IMR-90 (cell line): ENCODE data around the gene CHDH. TPM values are rescaled to one million over a fixed set of nuclear protein-coding genes. Genes with fewer than 3 reads are reported as not detected.
A peak's percentile ranks its signal among the peaks of the same experiment; 100 is the strongest.

ENCODE experiments used
- ATAC-seq: fragments of 200-7000 bp; cut with Tn5 transposase; 2 replicates; pipeline ENCODE4 v1.9.1; 2020; ENCODE audit warnings: low read depth, mild to moderate bottlenecking, moderate library complexity
- BruUV-seq: library from RNA; stranded (reverse); fragments of 400-500 nt; replicated peaks from 2 replicates; lab custom pipeline; 2021; lab: Mats Ljungman, UMichigan
- CTCF ChIA-PET: fragments of 300-600 bp; formaldehyde crosslinking; extraction: SDS; loops from one replicate; lab custom pipeline; 2021; ENCODE audit warnings: antibody characterized with exemption; lab: Yijun Ruan, JAX
- POLR2A ChIA-PET: fragments of 300-600 bp; sonication (Branson Sonifier 250); formaldehyde crosslinking; loops from one replicate; lab custom pipeline; 2022; ENCODE audit warnings: antibody characterized with exemption; ENCODE audit not compliant: unreplicated experiment; lab: Charles Lee
- DNase-seq: peaks from one replicate; pipeline ENCODE4 v3.0.0; 2013
- H2AFZ ChIP-seq: replicated peaks from 2 replicates; pipeline ENCODE3; 2013; ENCODE audit warnings: low read length, mild to moderate bottlenecking; ENCODE audit not compliant: poor library complexity
- H2AK5ac ChIP-seq: 2 replicates; pipeline ENCODE4 v1.6.1; 2013; ENCODE audit warnings: low read depth, low read length, inconsistent platforms
- H2AK9ac ChIP-seq: replicated peaks from 2 replicates; pipeline ENCODE3; 2013; ENCODE audit warnings: mild to moderate bottlenecking, low read depth, low read length, moderate library complexity; ENCODE audit not compliant: poor library complexity
- H2BK120ac ChIP-seq: 2 replicates; pipeline ENCODE4 v1.6.1; 2013; ENCODE audit warnings: low read depth, low read length, inconsistent platforms
- H2BK15ac ChIP-seq: 3 replicates; pipeline ENCODE4 v1.6.1; 2013; ENCODE audit warnings: low read depth, low read length, inconsistent platforms
- H2BK20ac ChIP-seq: 2 replicates; pipeline ENCODE4 v1.6.1; 2013; ENCODE audit warnings: low read depth, mild to moderate bottlenecking, inconsistent platforms, low read length, moderate library complexity
- H2BK5ac ChIP-seq: 2 replicates; pipeline ENCODE4 v1.6.1; 2013; ENCODE audit warnings: mild to moderate bottlenecking, low read depth, low read length, inconsistent platforms; ENCODE audit not compliant: poor library complexity, severe bottlenecking
- H3K14ac ChIP-seq: replicated peaks from 2 replicates; pipeline ENCODE4 v1.6.1; 2013; ENCODE audit warnings: low read depth, low read length, inconsistent platforms
- H3K18ac ChIP-seq: 2 replicates; pipeline ENCODE4 v1.6.1; 2013; ENCODE audit warnings: low read depth, low read length, control low read depth
- H3K23ac ChIP-seq: 2 replicates; pipeline ENCODE4 v1.6.1; 2013; ENCODE audit warnings: low read depth, low read length, inconsistent platforms
- H3K27ac ChIP-seq: 2 replicates; pipeline ENCODE4 v1.5.1; 2013; ENCODE audit warnings: mild to moderate bottlenecking, control low read depth, low read length; ENCODE audit not compliant: insufficient read depth
- H3K27me3 ChIP-seq: 2 replicates; pipeline ENCODE4 v1.6.1; 2013; ENCODE audit warnings: low read length; ENCODE audit not compliant: control insufficient read depth, insufficient read depth
- H3K36me3 ChIP-seq: 2 replicates; pipeline ENCODE4 v1.6.1; 2013; ENCODE audit warnings: low read length, mixed read lengths; ENCODE audit not compliant: control insufficient read depth, insufficient read depth
- H3K4ac ChIP-seq: 2 replicates; pipeline ENCODE4 v1.6.1; 2013; ENCODE audit warnings: low read depth, low read length, inconsistent platforms
- H3K4me1 ChIP-seq: 2 replicates; pipeline ENCODE4 v1.6.1; 2013; ENCODE audit warnings: low read length, mixed read lengths; ENCODE audit not compliant: control insufficient read depth, insufficient read depth
- H3K4me2 ChIP-seq: 2 replicates; pipeline ENCODE4 v1.6.1; 2013; ENCODE audit warnings: low read depth, mild to moderate bottlenecking, control low read depth, low read length, moderate library complexity
- H3K4me3 ChIP-seq: 2 replicates; pipeline ENCODE4 v1.5.1; 2013; ENCODE audit warnings: low read depth, mild to moderate bottlenecking, control low read depth, low read length, moderate library complexity; ENCODE audit not compliant: insufficient read depth
- H3K56ac ChIP-seq: 2 replicates; pipeline ENCODE4 v1.6.1; 2013; ENCODE audit warnings: low read length, inconsistent platforms; ENCODE audit not compliant: insufficient read depth; ENCODE audit errors: extremely low read depth
- H3K79me1 ChIP-seq, 2 experiments: 2 replicates each; pipeline ENCODE4 v1.6.1; 2013; ENCODE audit warnings: low read length in 2 of 2, inconsistent platforms in 1 of 2, low read depth in 1 of 2
- H3K9ac ChIP-seq: 2 replicates; pipeline ENCODE4 v1.6.1; 2013; ENCODE audit warnings: low read depth, low read length, control low read depth
- H3K9me1 ChIP-seq: 2 replicates; pipeline ENCODE4 v1.6.1; 2013; ENCODE audit warnings: low read length, inconsistent platforms; ENCODE audit not compliant: insufficient read depth
- H3K9me3 ChIP-seq: 2 replicates; pipeline ENCODE4 v1.6.1; 2013; ENCODE audit warnings: low read length; ENCODE audit not compliant: control insufficient read depth, insufficient read depth
- H4K20me1 ChIP-seq: 2 replicates; pipeline ENCODE4 v1.6.1; 2013; ENCODE audit warnings: low read length, inconsistent platforms; ENCODE audit not compliant: insufficient read depth
- H4K5ac ChIP-seq: 2 replicates; pipeline ENCODE4 v1.6.1; 2013; ENCODE audit warnings: mild to moderate bottlenecking, low read depth, low read length, control low read depth
- H4K8ac ChIP-seq, 2 experiments: 2 replicates each; pipeline ENCODE4 v1.6.1; 2013; ENCODE audit warnings: low read depth in 2 of 2, low read length in 2 of 2, control low read depth in 1 of 2, inconsistent platforms in 1 of 2
- H4K91ac ChIP-seq: 2 replicates; pipeline ENCODE4 v1.6.1; 2013; ENCODE audit warnings: low read depth, low read length, inconsistent platforms; ENCODE audit not compliant: insufficient read depth
- CHD1 ChIP-seq: IDR thresholded peaks from 2 replicates; pipeline ENCODE4 v1.6.1; 2012; ENCODE audit warnings: low read depth, low read length, improper control_type of control experiment
- CTCF ChIP-seq: conservative IDR thresholded peaks from 2 replicates; pipeline ENCODE4 v1.5.1; 2012; ENCODE audit warnings: mild to moderate bottlenecking, low read depth, low read length, improper control_type of control experiment
- ELK1 ChIP-seq: fragments of 150-350 bp; IDR thresholded peaks from 2 replicates; pipeline ENCODE4 v1.6.1; 2016; ENCODE audit warnings: low read depth, mild to moderate bottlenecking, low read length, moderate library complexity, borderline replicate concordance
- FOS ChIP-seq: fragments of 150-350 bp; IDR thresholded peaks from 2 replicates; pipeline ENCODE4 v1.6.1; 2016; ENCODE audit warnings: low read depth, low read length
- MAFK ChIP-seq: IDR thresholded peaks from 2 replicates; pipeline ENCODE4 v1.6.1; 2012; ENCODE audit warnings: low read depth, low read length, improper control_type of control experiment
- NFE2L2 ChIP-seq: fragments of 150-350 bp; IDR thresholded peaks from 2 replicates; pipeline ENCODE4 v1.6.1; 2016; ENCODE audit warnings: low read depth, mild to moderate bottlenecking, low read length
- POLR2A ChIP-seq: IDR thresholded peaks from 2 replicates; pipeline ENCODE4 v1.6.1; 2012; ENCODE audit warnings: mild to moderate bottlenecking, low read depth, low read length
- RAD21 ChIP-seq: IDR thresholded peaks from 2 replicates; pipeline ENCODE4 v1.6.1; 2012; ENCODE audit warnings: low read length, improper control_type of control experiment
- RCOR1 ChIP-seq: IDR thresholded peaks from 2 replicates; pipeline ENCODE4 v1.6.1; 2012; ENCODE audit warnings: mild to moderate bottlenecking, low read length, improper control_type of control experiment; ENCODE audit not compliant: insufficient replicate concordance
- RFX5 ChIP-seq: IDR thresholded peaks from 2 replicates; pipeline ENCODE4 v1.8.0; 2012; ENCODE audit warnings: low read depth, mild to moderate bottlenecking, low read length, moderate library complexity
- SMC3 ChIP-seq: fragments of 150-350 bp; IDR thresholded peaks from 2 replicates; pipeline ENCODE4 v1.6.1; 2016; ENCODE audit warnings: low read depth, mild to moderate bottlenecking, antibody characterized with exemption, low read length, moderate library complexity
- USF2 ChIP-seq: fragments of 150-350 bp; IDR thresholded peaks from 2 replicates; pipeline ENCODE4 v1.6.1; 2017; ENCODE audit warnings: mild to moderate bottlenecking, antibody characterized with exemption, low read length, low read depth
- WGBS, 2 experiments: methylation state at CpG; one replicate each; pipeline versions ENCODE4 v1.1.5 to v1.1.7; 2013; ENCODE audit warnings: missing lambda C conversion rate in 2 of 2; ENCODE audit not compliant: insufficient read length in 1 of 2; ENCODE audit errors: extremely low coverage in 2 of 2; 5-methylcytosine and 5-hydroxymethylcytosine counted together
- dilution Hi-C: fragments of 300-500 bp; cut with HindIII; formaldehyde crosslinking; loops from one replicate; pipeline ENCODE4 v1.14.3; 2018; ENCODE audit warnings: low sequenced_read_pairs; ENCODE audit not compliant: unreplicated experiment
- in situ Hi-C: fragments of 300-500 bp; cut with MboI; formaldehyde crosslinking; loops from 3 replicates; pipeline ENCODE4 v1.14.3; 2019; ENCODE audit warnings: low sequenced_read_pairs, inconsistent platforms, mixed read lengths
- intact Hi-C: fragments of 100-400 bp; cut with micrococcal nuclease; formaldehyde crosslinking; loops from 2 replicates; pipeline ENCODE4 v1.10.0; 2022
- polyA plus RNA-seq, 3 experiments: library from polyadenylated mRNA; depleted of rRNA; stranded (reverse); fragments of >200 nt; gene quantifications; 2 replicates each; pipeline ENCODE4 v1.2.3, GENCODE V29; 2012; ENCODE audit warnings: low replicate concordance in 1 of 3
- total RNA-seq: library from RNA; depleted of rRNA; stranded (reverse); fragments of >200 nt; gene quantifications from 2 replicates; pipeline ENCODE4 v1.2.3, GENCODE V29; 2012

The CHDH gene
- total and polyA plus RNA-seq, 2 of the 4 experiments (the other 2 are of a cell fraction) = under 0.01 to 0.19 TPM

- H3K9me1 ChIP-seq = no peaks in the 10 kb centered on the region
- no peaks in the 10 kb centered on the region for H4K20me1 ChIP-seq
- peaks cover 1% of the 10 kb centered on the region for H3K36me3 ChIP-seq
- peak within 1 kb of the TSS; percentile 80 for H3K4me3 ChIP-seq
- intact Hi-C loops = loop anchor here (1.0 kb wide), 1 partner anchor 9 kb away; the partner anchor contains the start of gene ACTR8
- H3K23ac ChIP-seq = peak within 1 kb of the TSS; percentile 84
- H3K9me3 ChIP-seq = no peaks in the 10 kb centered on the region
- 0 out of 3 replicates have a peak within 1 kb of the TSS, but pooled peaks have one; percentile 4 for H2BK15ac ChIP-seq
- H3K4me2 ChIP-seq = peak within 1 kb of the TSS; percentile 85
- peak within 1 kb of the TSS; percentile 46 for H3K4ac ChIP-seq
- H2AK9ac ChIP-seq = peak within 1 kb of the TSS; percentile 92
- peak within 1 kb of the TSS; percentile 35; the same call in 1 of the 2 replicates for H2AK5ac ChIP-seq
- H3K27me3 ChIP-seq = no peaks in the 10 kb centered on the region
- 0 out of 2 replicates have a peak within 1 kb of the TSS, but pooled peaks have one; percentile 2 for H2BK120ac ChIP-seq
- peak within 1 kb of the TSS; percentile 34 for H4K91ac ChIP-seq
- H3K56ac ChIP-seq = peak within 1 kb of the TSS; percentile 71
- H3K27ac ChIP-seq = peak within 1 kb of the TSS; percentile 67
- peak within 1 kb of the TSS; percentile 94 for H2AFZ ChIP-seq
- peak within 1 kb of the TSS; percentile 81 for H4K5ac ChIP-seq
- dilution Hi-C loops = no loop called here
- ATAC-seq = peak; percentile 99
- ChIA-PET CTCF (interaction anchor here (0.5 to 1.0 kb wide), 3 partner anchors 47 to 205 kb away, joined by 3 to 4 read pairs (median 3); no protein-coding TSS in a partner anchor), POLR2A (interaction anchor here (0.6 to 1.4 kb wide), 2 partner anchors 9 to 10 kb away, joined by 4 to 6 read pairs; partner anchors contain the start of gene ACTR8)
- peak within 1 kb of the TSS; percentile 89 to 98 for H4K8ac ChIP-seq
- H3K14ac ChIP-seq = peak within 1 kb of the TSS; percentile 11; the same call in 1 of the 2 replicates
- peak; percentile 99 for DNase-seq
- WGBS, 2 experiments = 1% methylated on average over 18 of the region's 73 CpGs; no CpG with 5 or more reads in 1 of the 2 experiments
- peak within 1 kb of the TSS; percentile 26 for H2BK5ac ChIP-seq
- no peak within 1 kb of the TSS for H2BK20ac ChIP-seq
- BruUV-seq = no TSS peak
- 0 out of 2 replicates have a peak within 1 kb of the TSS, but pooled peaks have one; percentile 2 for H3K18ac ChIP-seq
- in situ Hi-C loops = loop anchor here (25.0 kb wide), 1 partner anchor 604 kb away; no protein-coding TSS in a partner anchor
- H3K4me1 ChIP-seq = peaks cover 2% of the 10 kb centered on the region; the same call in 1 of the 2 replicates
- peak within 1 kb of the TSS; percentile 83 for H3K9ac ChIP-seq
- peaks cover 6 to 33% of the 10 kb centered on the region in 2 experiments; a peak in 3 of 4 replicates for H3K79me1 ChIP-seq
- TF ChIP-seq POLR2A (peak; percentile 99), NFE2L2 (peak; percentile 68; the same call in 1 of the 2 replicates), CTCF (no peak), ELK1 (no peak), SMC3 (no peak), MAFK (peak; percentile 93), RFX5 (0 out of 2 replicates have a peak, but pooled peaks have one; percentile 26), FOS (no peak), RAD21 (no peak), CHD1 (peak; percentile 94; the same call in 1 of the 2 replicates), USF2 (no peak), RCOR1 (no peak)
Measured at GRCh38 chr3:53891497-53892285, 45.5 kb upstream of the CHDH start, which contains the start of gene SELENOK. TSS of gene SELENOK (minus strand) at chr3:53891859.
